Measurements from ENCODE around the gene FAM120A. TPM values are rescaled to one million over a fixed set of nuclear protein-coding genes. Genes with fewer than 3 reads are reported as not detected.

FAM120A gene
- total RNA-seq, 2 donors from 2014 or later = 38.3 to 46.1 TPM

- Mint-ChIP-seq H3K27me3 (ENCODE audit: insufficient read depth) (peaks cover 3% of the 10 kb centered on the region), H3K4me1 (no peaks in the 10 kb centered on the region), H3K36me3 (ENCODE audit: low read depth) (no peaks in the 10 kb centered on the region), H3K4me3 (no peak overlapping the region), H3K9me3 (no peaks in the 10 kb centered on the region), H3K27ac (no peak overlapping the region)
- no peak for TF ChIP-seq CTCF (conservative IDR thresholded peaks at IDR 0.05)
- H3K4me1 ChIP-seq (ENCODE audit: control insufficient read depth, insufficient read depth, low read length) = no peaks in the 10 kb centered on the region
- H3K4me3 ChIP-seq (ENCODE audit: low read length) = no peak overlapping the region
- no peak overlapping the region for H3K27ac ChIP-seq (ENCODE audit: low read depth, low read length)
- no peaks in the 10 kb centered on the region for H3K9me3 ChIP-seq (ENCODE audit: control insufficient read depth, low read length)
- WGBS, 2 experiments (ENCODE audit: insufficient coverage in 1 of 2, insufficient read length in 1 of 2) = 93 to 97% methylated on average over 3 of the region's 3 CpGs
- DNase-seq = no peak
- H3K36me3 ChIP-seq (ENCODE audit: control insufficient read depth, insufficient read depth, low read length) = no peaks in the 10 kb centered on the region
- H3K27me3 ChIP-seq (ENCODE audit: control insufficient read depth, insufficient read depth, low read length, poor library complexity, severe bottlenecking) = no peaks in the 10 kb centered on the region
- H3K9ac ChIP-seq (ENCODE audit: extremely low read depth, low read length, poor library complexity, severe bottlenecking) = no peak overlapping the region
Measured at GRCh38 chr9:93434056-93434455, 17.4 kb upstream of the FAM120A start.

GRCh38 chr9:93435386-93435785, 16.1 kb upstream of the FAM120A start:
- H3K4me1 ChIP-seq (ENCODE audit: control insufficient read depth, insufficient read depth, low read length) = no peaks in the 10 kb centered on the region
- no peak overlapping the region for H3K4me3 Mint-ChIP-seq

GRCh38 chr9:93436218-93436617, 15.3 kb upstream of the FAM120A start:
- Histone ChIP-seq H3K9ac (ENCODE audit: extremely low read depth, low read length, poor library complexity, severe bottlenecking) (no peak overlapping the region), H3K4me3 (ENCODE audit: low read length) (no peak overlapping the region), H3K9me3 (ENCODE audit: control insufficient read depth, low read length) (no peaks in the 10 kb centered on the region), H3K27ac (ENCODE audit: low read depth, low read length) (no peak overlapping the region), H3K4me1 (ENCODE audit: control insufficient read depth, insufficient read depth, low read length) (no peaks in the 10 kb centered on the region), H3K27me3 (ENCODE audit: control insufficient read depth, insufficient read depth, low read length, poor library complexity, severe bottlenecking) (no peaks in the 10 kb centered on the region), H3K36me3 (ENCODE audit: control insufficient read depth, insufficient read depth, low read length) (no peaks in the 10 kb centered on the region)
- no peaks in the 10 kb centered on the region for H3K9me3 Mint-ChIP-seq
- no peak overlapping the region for H3K27ac Mint-ChIP-seq
- no peak for TF ChIP-seq CTCF (conservative IDR thresholded peaks at IDR 0.05)
- H3K27me3 Mint-ChIP-seq (ENCODE audit: insufficient read depth) = peaks cover 3% of the 10 kb centered on the region
- no peak for DNase-seq
- 95 to 97% methylated on average over 4 to 6 of the region's 6 CpGs for WGBS, 2 experiments (ENCODE audit: insufficient coverage in 1 of 2, insufficient read length in 1 of 2)
- no peak overlapping the region for H3K4me3 Mint-ChIP-seq
- no peaks in the 10 kb centered on the region for H3K36me3 Mint-ChIP-seq (ENCODE audit: low read depth)
- no peaks in the 10 kb centered on the region for H3K4me1 Mint-ChIP-seq

More at GRCh38 chr9:93435386-93435785, 16.1 kb upstream of the FAM120A start:
- H3K27ac Mint-ChIP-seq = no peak overlapping the region
- H3K27me3 Mint-ChIP-seq (ENCODE audit: insufficient read depth) = peaks cover 3% of the 10 kb centered on the region
- no peaks in the 10 kb centered on the region for H3K36me3 ChIP-seq (ENCODE audit: control insufficient read depth, insufficient read depth, low read length)
- WGBS, 2 experiments (ENCODE audit: insufficient coverage in 1 of 2, insufficient read length in 1 of 2) = 89 to 100% methylated on average over 2 to 8 of the region's 8 CpGs
- H3K9me3 Mint-ChIP-seq = no peaks in the 10 kb centered on the region
- H3K9me3 ChIP-seq (ENCODE audit: control insufficient read depth, low read length) = no peaks in the 10 kb centered on the region
- H3K4me3 ChIP-seq (ENCODE audit: low read length) = no peak overlapping the region
- H3K27me3 ChIP-seq (ENCODE audit: control insufficient read depth, insufficient read depth, low read length, poor library complexity, severe bottlenecking) = no peaks in the 10 kb centered on the region
- no peak for TF ChIP-seq CTCF (conservative IDR thresholded peaks at IDR 0.05)
- no peaks in the 10 kb centered on the region for H3K36me3 Mint-ChIP-seq (ENCODE audit: low read depth)
- no peaks in the 10 kb centered on the region for H3K4me1 Mint-ChIP-seq
- no peak overlapping the region for H3K9ac ChIP-seq (ENCODE audit: extremely low read depth, low read length, poor library complexity, severe bottlenecking)
- H3K27ac ChIP-seq (ENCODE audit: low read depth, low read length) = no peak overlapping the region
- DNase-seq = no peak

Measured in endodermal cell (in vitro differentiated cells).